GM21717 (cell line): ENCODE results near the gene PBX2.
"Not testable (repeated sequence)": the region's sequence is repeated elsewhere in the genome, so short reads cannot be mapped to it uniquely, and the experiment has no call there.

Experiments
- ATAC-seq: cut with Tn5 transposase; IDR thresholded peaks from one replicate; pipeline ENCODE4 v1.9.1; 2021; ENCODE audit warnings: mild to moderate bottlenecking, moderate library complexity; ENCODE audit not compliant: unreplicated experiment

PBX2 gene

DNA sequence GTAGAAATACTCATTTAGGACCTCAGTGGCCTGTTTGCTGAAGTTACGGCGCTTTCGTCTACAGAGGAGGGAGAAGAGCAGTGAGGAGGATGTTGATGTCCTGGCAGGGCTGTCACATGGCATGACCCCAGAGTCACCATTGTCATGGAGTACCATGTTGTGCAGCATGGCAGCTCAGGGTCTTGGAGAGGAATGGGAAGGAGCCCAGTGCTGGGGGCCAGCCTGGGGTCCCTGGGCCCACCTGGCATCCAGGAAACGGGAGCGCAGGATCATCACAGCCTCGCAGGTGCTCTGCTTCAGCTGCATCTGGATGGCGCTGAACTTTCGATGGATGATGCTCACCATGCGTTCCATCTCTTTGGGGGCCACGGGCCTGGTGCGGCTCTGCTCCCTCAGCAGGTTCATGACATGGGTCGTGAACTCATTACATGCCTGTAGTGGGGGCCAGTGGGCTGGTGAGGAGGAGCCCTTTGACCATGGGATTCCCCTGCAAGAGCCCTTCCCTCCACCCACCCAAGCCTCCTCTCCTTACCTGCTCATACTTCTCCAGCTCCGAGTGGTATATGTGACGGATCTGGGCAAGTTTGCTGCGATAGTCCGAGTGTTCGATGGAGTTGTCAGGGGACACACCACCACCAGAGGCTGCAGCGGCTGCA lies 2.1 kb downstream of the PBX2 start:
- ATAC-seq, result not testable (repeated sequence)

DNA sequence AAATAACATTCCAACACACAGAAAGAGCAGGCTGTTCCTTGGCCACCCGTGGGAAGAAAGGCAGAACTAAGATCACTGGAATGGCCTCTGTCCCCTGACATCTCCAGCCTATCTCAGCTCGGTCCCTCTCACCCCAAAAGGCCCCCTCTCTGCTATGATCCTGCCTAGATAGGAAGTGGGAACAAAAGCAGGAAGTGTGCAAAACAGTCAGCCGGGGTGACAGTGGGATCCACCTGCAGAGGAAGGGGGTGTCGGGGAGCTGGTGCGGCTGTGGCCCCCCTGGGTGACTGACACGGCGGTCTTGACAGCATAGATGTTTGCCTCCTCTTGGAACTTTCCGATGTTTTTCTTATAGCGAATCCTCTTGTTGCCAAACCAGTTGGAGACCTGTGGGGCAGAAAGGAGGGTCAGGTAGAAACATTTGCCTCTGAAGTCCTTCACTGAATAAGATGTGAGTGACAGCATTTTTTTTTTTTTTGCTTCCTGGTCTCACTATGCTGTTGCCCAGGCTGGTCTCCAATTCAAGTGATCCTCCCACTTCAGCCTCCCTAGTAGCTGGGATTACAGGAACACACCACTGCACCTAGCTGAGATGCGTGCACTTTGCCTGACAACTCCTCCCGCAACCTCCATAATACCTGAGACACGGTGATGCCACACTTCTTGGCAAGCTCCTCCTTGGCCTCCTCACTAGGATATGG lies 2.8 kb downstream of the PBX2 start:
- no peak for ATAC-seq

DNA sequence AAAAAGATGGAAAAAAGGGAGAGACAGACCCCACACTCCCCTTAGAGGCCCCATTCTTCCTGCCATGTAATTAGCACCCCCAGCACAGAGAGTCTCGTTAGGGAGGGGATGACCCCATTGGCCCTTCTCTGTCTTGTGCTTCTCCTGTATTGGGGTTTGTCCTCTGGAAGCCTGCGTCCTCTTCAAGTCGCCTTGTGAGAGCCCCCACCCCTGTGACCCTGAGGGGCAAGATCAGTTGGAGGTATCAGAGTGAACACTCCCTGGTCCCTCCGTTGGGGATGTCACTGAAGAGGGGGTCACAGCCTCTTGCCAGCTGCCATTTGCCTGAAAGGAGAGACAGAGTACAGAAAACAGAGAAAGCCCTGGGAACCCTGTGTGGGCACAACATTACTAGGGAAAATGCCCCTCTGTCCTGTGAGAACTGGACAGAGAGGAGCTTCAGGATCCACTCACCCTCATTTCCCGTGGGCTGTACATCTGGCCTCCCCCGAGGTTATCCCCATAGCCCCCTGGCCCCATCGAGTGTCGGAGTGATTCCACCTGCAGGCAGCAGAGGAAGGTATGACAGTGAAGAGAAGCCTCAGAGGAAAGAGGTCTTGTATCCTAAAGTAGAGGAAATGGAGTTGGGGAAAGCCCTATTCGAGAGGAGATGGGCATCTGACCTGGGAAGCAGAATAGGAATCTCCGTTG lies 3.7 kb downstream of the PBX2 start:
- not testable (repeated sequence) for ATAC-seq

DNA sequence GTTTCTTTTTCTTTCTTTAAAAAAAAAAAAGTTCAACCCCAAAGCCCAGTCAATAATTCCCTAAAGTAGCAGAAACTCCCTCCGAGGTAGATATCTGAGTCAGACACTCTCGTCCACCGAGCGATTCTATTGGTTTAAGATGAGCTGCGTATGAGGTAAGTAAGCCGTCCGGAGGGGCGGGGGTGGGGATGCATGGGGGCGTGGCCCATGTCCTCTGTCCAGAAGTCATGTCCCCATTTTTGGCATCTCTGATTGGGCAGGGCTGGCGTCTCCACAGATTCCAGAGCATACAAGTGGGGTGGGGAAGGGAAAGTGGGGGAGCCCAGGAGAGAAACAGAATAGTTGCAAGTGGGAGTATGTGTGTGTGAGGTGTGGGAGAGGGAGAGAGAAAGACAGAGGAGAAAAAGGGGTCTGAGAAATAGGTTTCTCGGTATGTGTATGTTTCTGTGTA lies 4.3 kb downstream of the PBX2 start:
- ATAC-seq, result not testable (repeated sequence)

DNA sequence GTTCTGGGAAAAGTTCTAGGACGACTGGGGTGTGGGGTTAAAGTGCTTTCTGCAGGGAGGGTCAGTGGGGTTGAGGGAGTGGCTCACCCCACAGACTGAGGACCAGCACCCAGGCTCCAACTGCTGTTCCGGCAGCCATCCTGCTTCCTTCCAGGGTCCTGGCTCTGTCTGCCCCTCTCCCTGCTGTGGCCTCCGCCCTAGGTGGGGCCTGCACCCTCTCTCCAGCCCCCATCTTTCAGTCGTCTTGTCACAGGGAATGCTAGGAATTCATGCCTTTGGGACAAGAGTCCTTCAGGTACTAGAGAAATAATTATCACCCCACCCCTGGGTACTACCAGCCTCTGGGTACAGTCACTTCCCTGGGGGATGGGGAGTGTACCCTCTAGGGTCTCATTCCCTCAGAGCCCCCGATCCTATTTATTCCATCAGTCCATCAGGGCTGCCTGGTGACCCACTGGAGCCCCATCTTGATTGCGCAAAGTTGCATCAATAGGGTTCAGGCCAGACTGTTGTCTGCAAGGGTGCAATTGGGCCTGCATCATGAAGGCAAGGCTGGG lies 5.8 kb downstream of the PBX2 start, which contains the start of gene AGER:
AGER (minus strand) TSS at position 170 of the 557 bp plus-strand sequence; CDS start at position 139, 31 bp downstream.
- ATAC-seq, result no peak

DNA sequence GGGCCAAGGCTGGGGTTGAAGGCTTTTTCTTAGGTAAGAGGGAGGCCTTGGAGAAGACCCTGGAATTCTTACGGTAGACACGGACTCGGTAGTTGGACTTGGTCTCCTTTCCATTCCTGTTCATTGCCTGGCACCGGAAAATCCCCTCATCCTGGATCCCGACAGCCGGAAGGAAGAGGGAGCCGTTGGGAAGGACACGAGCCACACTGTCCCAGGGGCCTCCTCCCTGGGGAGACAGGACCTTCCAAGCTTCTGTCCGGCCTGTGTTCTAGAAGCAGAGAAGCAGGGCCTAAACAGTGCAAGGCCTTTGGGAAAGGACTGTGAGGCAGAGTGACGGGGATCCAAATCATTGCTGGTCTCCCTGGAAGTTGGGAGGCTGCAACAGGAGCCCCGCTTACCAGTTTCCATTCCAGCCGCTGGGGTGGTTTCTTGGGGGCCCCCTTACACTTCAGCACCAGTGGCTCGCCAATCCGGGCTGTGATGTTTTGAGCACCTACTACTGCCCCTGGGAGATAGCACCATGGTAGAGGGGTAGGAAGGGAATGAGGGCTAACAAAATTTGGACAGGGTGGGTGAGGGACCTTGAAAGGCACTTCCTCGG lies 6.4 kb downstream of the PBX2 start:
- no peak for ATAC-seq

DNA sequence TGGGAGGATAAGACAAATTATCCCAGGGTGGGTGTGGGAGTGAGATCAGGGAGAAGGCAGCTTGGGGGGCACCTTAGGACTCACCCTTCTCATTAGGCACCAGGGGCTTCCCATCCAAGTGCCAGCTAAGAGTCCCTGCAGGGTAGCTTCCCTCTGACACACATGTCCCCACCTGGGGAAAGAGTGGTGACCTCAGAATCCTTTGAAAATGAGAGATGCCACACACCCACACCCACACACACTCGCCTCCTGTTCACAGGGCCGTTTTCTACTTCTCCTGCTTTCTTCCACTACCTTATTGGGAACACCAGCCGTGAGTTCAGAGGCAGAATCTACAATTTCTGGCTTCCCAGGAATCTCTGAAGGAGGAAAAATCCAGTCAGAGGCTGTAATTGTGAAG lies 7.0 kb downstream of the PBX2 start:
- ATAC-seq, result no peak

DNA sequence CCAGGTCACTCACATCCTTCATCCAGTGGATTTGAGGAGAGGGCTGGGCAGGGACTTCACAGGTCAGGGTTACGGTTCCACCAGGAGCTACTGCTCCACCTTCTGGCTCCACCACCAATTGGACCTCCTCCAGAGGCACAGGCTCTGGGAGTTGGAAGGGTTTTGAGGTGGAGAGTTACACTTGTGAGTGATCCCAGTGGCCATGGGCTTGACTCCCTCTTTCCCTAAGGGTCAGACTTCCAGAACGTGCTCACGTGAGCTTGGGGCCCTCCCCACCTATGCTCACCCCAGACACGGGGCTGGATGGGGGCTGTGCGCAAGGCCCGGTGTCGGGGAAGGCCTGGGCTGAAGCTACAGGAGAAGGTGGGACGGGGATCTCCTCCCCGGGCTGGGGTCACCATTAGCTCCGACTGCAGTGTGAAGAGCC lies 7.4 kb downstream of the PBX2 start:
- ATAC-seq, result no peak

DNA sequence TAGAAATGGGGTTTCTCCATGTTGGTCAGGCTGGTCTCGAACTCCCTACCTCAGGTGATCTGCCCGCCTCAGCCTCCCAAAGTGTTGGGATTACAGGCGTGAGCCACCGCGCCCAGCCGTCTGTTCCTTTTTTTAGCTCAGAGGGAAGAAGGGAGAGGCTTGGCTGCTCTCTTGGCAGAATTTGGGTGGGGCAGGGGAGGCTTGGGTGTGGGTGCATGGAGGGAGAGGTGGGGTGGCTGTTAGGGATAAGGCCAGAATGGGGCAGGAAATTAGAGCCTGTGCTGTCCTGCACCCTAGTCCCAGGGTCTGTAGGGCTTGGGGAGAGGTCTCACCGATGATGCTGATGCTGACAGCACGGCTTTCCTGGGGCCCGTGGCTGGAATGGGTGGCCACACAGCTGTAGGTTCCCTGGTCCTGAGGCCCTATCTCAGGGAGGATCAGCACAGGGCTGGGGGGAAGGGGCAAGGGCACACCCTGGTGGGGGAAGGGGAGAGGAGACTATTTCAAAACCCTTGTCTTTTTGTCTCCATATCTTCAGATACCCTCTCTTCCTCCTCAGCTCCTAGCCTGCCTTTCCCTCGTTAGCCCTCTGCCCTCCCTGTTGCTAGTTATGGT lies 8.0 kb downstream of the PBX2 start:
- no peak for ATAC-seq

DNA sequence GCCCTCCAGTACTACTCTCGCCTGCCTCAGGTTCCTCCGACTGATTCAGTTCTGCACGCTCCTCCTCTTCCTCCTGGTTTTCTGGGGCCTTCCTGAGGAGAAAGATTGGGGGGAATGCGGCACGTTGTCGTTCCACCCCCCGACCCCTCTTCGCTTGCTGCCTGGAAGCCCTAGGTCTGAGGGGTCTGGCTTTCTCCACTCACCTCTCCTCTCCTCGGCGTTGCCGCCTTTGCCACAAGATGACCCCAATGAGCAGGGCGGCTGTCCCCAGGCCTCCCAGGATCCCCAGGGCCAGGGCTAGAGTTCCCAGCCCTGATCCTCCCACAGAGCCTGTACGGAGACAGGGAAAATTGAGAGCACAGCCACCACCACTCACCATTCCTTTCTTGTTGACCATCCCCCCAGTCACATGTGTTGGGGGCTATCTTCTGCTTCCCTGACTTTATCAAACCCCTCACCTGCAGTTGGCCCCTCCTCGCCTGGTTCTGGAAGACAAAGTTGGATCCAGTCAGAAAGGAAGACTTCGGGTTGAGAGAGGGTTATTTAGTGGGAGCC lies 8.8 kb downstream of the PBX2 start:
- no peak for ATAC-seq

DNA sequence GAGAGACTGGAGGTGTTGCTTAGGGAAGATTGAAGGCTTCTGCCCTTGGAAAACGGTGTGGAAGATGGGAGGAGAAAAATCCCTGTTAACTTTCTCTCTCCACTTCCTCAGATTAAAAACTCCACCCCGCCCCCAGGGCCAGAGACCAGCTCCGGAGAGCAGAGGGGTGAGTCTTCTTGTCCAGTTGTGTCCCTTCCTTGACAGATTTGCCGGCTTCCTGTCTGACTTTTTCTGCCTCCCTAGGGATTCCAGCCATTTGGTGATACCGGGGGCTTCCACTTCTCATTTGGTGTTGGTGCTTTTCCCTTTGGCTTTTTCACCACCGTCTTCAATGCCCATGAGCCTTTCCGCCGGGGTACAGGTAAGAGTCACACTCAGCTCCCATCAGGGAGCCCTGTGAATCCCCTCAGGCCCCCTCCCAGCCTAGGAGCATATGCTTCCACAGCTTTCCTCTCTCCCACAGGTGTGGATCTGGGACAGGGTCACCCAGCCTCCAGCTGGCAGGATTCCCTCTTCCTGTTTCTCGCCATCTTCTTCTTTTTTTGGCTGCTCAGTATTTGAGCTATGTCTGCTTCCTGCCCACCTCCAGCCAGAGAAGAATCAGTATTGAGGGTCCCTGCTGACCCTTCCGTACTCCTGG lies 10.1 kb downstream of the PBX2 start:
- ATAC-seq, result no peak

DNA sequence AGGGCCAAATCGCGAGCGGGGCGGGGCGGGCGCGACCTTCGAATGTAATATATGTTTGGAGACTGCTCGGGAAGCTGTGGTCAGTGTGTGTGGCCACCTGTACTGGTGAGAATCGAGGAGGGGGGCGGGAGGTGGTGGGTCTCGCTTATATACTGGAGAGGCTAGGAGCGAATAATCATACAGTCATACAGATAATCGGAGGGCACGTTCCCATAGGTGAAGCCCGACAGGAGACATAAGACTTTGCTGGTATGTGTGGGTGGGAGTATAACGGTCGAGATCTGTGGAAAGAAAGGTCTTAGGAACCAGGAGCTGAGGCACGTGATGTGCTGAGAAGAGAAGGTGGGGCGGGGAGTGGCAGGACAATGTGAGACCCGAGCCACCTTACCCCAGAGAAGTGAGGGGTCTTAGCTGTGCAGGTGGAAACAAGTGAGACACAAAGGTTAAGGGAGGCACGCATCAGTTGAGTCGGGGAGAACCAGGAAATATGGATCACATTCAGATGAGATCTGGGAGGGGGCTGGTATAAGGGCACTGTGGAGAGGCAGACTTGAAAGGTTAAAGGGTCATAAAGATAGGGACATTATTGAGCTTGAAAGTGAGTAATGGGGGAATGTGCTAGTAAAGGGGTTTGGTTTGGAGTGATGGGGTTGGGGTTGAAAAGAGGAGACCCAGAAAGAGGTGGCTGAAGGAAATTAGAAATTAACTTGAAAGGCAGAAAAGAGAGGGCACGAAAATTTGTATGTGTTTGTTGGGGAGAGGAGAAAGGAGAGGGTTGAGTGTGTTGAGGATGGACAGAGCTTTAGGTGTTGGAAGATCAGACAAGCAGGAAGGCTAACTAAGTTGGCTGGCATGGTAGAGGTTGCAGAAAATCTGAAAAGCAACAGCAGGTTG lies 11.2 kb downstream of the PBX2 start:
- ATAC-seq, result no peak

DNA sequence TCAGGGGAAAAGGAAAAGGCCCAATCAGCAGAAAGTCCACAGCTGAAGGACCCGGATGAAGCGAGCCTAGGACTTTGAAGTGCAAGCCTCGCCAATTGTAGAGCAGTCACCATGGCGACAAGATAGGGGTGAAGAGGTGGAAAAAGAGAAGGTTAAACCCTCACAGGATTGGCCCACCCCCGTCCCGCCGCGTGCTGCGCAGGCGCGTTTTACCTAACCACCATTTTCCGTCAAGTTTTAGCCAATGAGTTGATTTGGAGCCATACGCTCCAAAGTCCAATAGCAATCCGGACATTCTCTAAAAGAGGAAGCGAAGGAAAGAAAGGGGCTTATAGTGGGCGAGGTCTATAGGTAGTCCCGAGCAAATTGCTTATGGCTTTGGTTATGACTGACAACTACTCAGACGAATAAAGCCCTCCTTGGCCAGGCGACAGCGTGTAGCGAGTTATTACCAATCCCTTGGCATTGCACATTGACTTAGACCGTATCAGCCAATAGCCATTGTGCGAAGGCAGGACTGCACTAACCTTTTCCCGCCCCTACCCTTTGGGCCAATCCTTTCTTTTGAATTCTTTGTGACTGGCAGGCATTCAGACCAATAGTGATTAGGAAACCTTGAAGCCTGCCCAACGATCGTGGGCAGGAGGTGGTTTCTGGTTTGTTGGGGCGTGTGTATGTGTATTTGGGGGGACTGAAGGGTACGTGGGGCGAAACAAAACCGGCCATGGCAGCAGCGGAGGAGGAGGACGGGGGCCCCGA lies 12.0 kb downstream of the PBX2 start, which contains the start of gene RNF5:
RNF5 (plus strand) TSS at position 618 of the 759 bp plus-strand sequence; CDS start at position 725, 107 bp downstream.
- peak; percentile 67 for ATAC-seq

DNA sequence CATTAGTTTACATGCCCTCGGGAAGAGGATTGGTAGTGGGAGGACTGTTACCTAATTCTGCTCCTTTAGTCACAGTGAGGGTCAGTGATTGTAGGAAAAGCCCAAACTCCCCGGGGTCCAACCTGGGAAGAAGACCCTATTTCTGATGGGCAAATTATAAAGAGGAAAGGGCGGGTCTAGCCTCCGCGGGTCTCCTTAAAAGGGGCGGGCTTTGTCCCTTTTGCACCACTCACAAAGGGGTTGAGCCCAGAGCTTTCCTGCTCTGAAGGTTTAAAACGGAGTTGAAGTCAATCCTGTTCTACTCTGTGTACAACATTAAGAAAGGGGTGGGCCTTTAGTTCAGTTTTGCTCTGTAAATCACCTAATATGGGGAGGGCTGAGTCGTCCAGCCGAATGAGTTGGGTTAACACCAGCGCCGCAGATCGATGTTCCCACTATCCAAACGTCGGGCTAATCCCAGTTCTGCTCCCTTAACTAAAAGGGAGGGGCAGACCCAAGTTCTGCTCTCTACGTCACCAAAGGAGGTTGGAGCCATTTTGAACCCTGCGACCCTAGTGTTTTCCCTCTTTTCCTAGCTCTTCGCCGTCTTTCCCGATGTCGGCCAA lies 12.7 kb downstream of the PBX2 start:
- ATAC-seq, result peak; percentile 4

DNA sequence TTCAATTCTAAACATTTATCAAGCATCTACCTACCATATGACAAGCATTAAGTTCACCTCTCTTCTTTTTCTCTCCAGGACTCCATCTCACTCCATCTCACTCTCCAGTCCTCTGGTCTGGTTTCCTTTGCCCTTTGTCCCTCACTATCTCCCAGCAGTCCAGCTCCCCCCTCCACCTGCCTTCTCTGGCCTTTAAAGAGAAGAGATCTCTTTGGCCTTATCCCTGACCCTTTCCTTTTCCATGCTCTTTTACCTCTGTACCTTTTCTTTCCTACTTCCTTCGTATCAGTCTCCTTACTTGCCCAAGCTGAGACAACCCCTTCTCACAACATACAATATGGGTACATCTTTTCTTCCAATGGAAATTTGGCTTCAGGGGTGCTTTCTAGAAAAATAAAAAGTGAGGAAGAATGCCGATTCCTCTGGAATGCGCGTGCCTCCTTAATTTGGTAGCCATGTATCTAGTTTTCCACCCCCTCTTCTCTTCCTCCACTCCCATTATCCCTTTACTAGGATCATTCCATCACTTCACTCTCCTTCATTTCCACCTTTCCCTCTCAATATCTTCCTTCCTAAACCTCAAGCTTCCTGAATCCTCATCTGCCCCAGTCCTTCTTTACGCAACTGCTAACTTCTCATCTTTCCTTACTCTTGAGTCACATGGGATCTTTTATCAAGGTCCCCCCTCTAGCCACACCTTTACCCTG lies 13.4 kb downstream of the PBX2 start:
- ATAC-seq, result no peak

DNA sequence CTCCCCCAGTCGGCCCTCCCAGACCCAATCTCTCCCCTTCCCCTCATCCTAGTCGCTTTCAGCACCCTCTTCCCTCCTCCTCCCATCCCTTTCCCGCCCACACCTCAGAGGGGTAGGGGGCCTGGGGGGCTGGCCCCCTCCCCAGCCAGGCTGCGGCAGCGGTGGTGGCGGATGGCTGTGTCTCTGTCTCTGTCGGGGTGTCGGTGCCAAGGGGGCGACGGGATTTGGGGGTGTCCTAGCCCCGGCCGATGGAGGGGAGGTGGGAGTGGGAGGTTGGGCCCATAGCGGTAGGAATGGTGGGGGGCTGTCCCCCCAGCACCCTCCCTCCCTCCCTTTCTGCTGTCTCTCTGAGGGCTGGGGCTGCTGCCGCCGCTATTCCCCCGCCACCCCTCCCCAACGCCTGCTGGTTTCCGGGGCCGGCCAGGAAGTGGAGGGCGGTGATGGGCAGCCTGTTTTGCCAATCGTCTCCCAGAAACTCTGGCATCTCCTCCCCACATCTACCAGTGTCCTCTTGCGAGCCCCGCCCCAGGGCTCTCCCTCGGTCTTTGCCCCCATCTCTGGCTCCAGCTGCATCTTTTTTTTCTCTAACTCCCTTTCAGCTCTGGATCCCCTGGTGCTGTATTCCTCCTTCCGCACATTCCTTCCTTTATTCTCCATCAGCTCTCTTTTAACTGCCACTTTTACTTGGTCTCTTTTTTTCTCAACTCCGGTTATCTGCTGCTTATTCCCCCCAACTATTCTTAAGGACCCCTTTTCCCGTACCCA lies 14.1 kb downstream of the PBX2 start, which contains the start of gene AGPAT1:
AGPAT1 (minus strand) TSS at position 374 of the 765 bp plus-strand sequence. CDS start 4,588 bp downstream, outside the sequence.
- ATAC-seq, result peak; percentile 32
